Renal cortex interstitium (tissue), 11 donors: ENCODE measurements around the gene PARP14. TPM values are rescaled to one million over a fixed set of nuclear protein-coding genes. Genes with fewer than 3 reads are reported as not detected.
A peak's percentile ranks its signal among the peaks of the same experiment; 100 is the strongest.
"Not testable (repeated sequence)": the region's sequence is repeated elsewhere in the genome, so short reads cannot be mapped to it uniquely, and the experiment has no call there.

Experiments
- DNase-seq, 11 donors: peaks; one replicate each; pipeline ENCODE4 v3.0.0-alpha.2; 2013; ENCODE audit warnings: low read depth in 9 of 11, low spot score in 4 of 11; ENCODE audit errors: extremely low read depth in 1 of 11
- polyA plus RNA-seq, 3 donors: library from polyadenylated mRNA; unstranded; fragments of 120-200 nt; gene quantifications; one replicate each; pipeline ENCODE4 v1.2.1, GENCODE V29; 2013; ENCODE audit not compliant: insufficient read length in 3 of 3

PARP14 gene
- polyA plus RNA-seq, 3 donors: 18.8 to 28.3 (median 24.3) TPM

GRCh38 chr3:122700193-122700592 is 19.6 kb downstream of the PARP14 start:
- no peak for DNase-seq

GRCh38 chr3:122705379-122705778 is 24.7 kb downstream of the PARP14 start:
- DNase-seq: no peak

GRCh38 chr3:122710616-122711251 is 30.1 kb downstream of the PARP14 start:
- DNase-seq: not testable (repeated sequence)

- DNase-seq: no peak
Observed at GRCh38 chr3:122714273-122714672, 33.6 kb downstream of the PARP14 start.

- DNase-seq: no peak
Observed at GRCh38 chr3:122716667-122717066, 36.0 kb downstream of the PARP14 start.

GRCh38 chr3:122719273-122719921 is 38.8 kb downstream of the PARP14 start:
- DNase-seq: no peak

- DNase-seq: no peak
Observed at GRCh38 chr3:122725106-122725505, 44.5 kb downstream of the PARP14 start.

GRCh38 chr3:122727294-122727693 is 46.7 kb downstream of the PARP14 start:
- peak in 1 of 11 donors; percentile 3 for DNase-seq

GRCh38 chr3:122727766-122728165 is 47.1 kb downstream of the PARP14 start:
- DNase-seq: no peak

GRCh38 chr3:122728186-122728585 is 47.5 kb downstream of the PARP14 start:
- DNase-seq: no peak

GRCh38 chr3:122728756-122729514 is 48.3 kb downstream of the PARP14 start:
- no peak for DNase-seq

GRCh38 chr3:122730240-122730639 is 49.6 kb downstream of the PARP14 start:
- DNase-seq: no peak

- DNase-seq: not testable (repeated sequence)
Observed at GRCh38 chr3:122732682-122733525, 52.3 kb downstream of the PARP14 start.

GRCh38 chr3:122739172-122739571 is 58.5 kb downstream of the PARP14 start:
- DNase-seq: no peak

- DNase-seq: no peak
Observed at GRCh38 chr3:122742234-122742633, 61.6 kb downstream of the PARP14 start.

GRCh38 chr3:122743581-122744120 is 63.0 kb downstream of the PARP14 start:
- DNase-seq: no peak

GRCh38 chr3:122745369-122746021 is 64.9 kb downstream of the PARP14 start:
- DNase-seq: no peak

GRCh38 chr3:122747295-122747694 is 66.7 kb downstream of the PARP14 start:
- not testable (repeated sequence) for DNase-seq

- no peak for DNase-seq
Observed at GRCh38 chr3:122748347-122748746, 67.7 kb downstream of the PARP14 start.
